ENCODE results near the gene CFAP61.

DNA sequence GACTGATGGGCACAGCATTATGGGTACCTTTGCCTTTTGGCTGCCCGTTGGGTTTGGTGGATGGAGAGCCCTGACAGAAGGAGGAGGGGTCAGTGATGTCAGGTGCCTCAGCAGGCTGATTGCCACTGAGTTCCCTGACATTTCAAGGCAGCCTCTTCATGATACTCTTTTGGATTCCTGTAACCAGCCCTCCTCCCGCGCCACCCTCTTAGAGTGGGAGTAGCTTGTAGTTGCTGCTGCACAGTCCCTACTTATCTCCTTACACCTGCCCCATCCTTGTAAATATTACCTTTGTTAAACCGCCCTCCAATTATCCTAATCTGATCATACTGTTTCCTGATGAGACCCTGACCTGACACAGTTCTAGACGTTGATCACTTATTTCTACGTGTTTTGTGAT lies 140.0 kb downstream of the CFAP61 start:
- TF ChIP-seq, protein P1, sequence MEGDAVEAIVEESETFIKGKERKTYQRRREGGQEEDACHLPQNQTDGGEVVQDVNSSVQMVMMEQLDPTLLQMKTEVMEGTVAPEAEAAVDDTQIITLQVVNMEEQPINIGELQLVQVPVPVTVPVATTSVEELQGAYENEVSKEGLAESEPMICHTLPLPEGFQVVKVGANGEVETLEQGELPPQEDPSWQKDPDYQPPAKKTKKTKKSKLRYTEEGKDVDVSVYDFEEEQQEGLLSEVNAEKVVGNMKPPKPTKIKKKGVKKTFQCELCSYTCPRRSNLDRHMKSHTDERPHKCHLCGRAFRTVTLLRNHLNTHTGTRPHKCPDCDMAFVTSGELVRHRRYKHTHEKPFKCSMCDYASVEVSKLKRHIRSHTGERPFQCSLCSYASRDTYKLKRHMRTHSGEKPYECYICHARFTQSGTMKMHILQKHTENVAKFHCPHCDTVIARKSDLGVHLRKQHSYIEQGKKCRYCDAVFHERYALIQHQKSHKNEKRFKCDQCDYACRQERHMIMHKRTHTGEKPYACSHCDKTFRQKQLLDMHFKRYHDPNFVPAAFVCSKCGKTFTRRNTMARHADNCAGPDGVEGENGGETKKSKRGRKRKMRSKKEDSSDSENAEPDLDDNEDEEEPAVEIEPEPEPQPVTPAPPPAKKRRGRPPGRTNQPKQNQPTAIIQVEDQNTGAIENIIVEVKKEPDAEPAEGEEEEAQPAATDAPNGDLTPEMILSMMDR (IDR thresholded peaks at IDR 0.05) = no peak
- no peak for TF ChIP-seq POLR2A (IDR thresholded peaks at IDR 0.05)

Data from heart left ventricle (tissue), 13 donors.